ENCODE measurements around the gene KCNIP1.

Gene KCNIP1

GRCh38 chr5:170571281-170571731 lies 67.5 kb downstream of the KCNIP1 start:
- no peak for DNase-seq

GRCh38 chr5:170571875-170572852 lies 68.3 kb downstream of the KCNIP1 start:
- DNase-seq = no peak

- no peak for DNase-seq
These were observed 69.3 kb downstream of the KCNIP1 start for GRCh38 chr5:170573114-170573513.

GRCh38 chr5:170573660-170574059 lies 69.8 kb downstream of the KCNIP1 start:
- no peak for DNase-seq

- no peak for DNase-seq
These were observed 73.0 kb downstream of the KCNIP1 start for GRCh38 chr5:170576602-170577535.

GRCh38 chr5:170579601-170580000 lies 75.8 kb downstream of the KCNIP1 start:
- no peak for DNase-seq

GRCh38 chr5:170581211-170581610 lies 77.4 kb downstream of the KCNIP1 start:
- DNase-seq = no peak

GRCh38 chr5:170582644-170583330 lies 79.0 kb downstream of the KCNIP1 start:
- DNase-seq = no peak

GRCh38 chr5:170584003-170584402 lies 80.2 kb downstream of the KCNIP1 start:
- DNase-seq = no peak

- no peak for DNase-seq
These were observed 80.7 kb downstream of the KCNIP1 start for GRCh38 chr5:170584450-170585058.

GRCh38 chr5:170585273-170585948 lies 81.6 kb downstream of the KCNIP1 start:
- DNase-seq = no peak

GRCh38 chr5:170587808-170588207 lies 84.0 kb downstream of the KCNIP1 start:
- DNase-seq = no peak

GRCh38 chr5:170589643-170590042 lies 85.8 kb downstream of the KCNIP1 start:
- no peak for DNase-seq

GRCh38 chr5:170590566-170590965 lies 86.7 kb downstream of the KCNIP1 start:
- no peak for DNase-seq

- no peak for DNase-seq
These were observed 87.2 kb downstream of the KCNIP1 start for GRCh38 chr5:170591054-170591453.

- DNase-seq = no peak
These were observed 92.7 kb downstream of the KCNIP1 start for GRCh38 chr5:170596482-170597044.

- DNase-seq = no peak
These were observed 93.4 kb downstream of the KCNIP1 start for GRCh38 chr5:170597109-170597751.

GRCh38 chr5:170597872-170598271 lies 94.1 kb downstream of the KCNIP1 start:
- no peak for DNase-seq

- DNase-seq = no peak
These were observed 95.9 kb downstream of the KCNIP1 start for GRCh38 chr5:170599756-170600155.

GRCh38 chr5:170601619-170602018 lies 97.8 kb downstream of the KCNIP1 start:
- no peak for DNase-seq

- DNase-seq = no peak
These were observed 99.3 kb downstream of the KCNIP1 start for GRCh38 chr5:170603109-170603508.
